ENCODE data around the gene GABPB1. TPM values are rescaled to one million over a fixed set of nuclear protein-coding genes. Genes with fewer than 3 reads are reported as not detected.

GABPB1 gene
- total RNA-seq, 2 donors from 2014 or later, result 25.9 to 32.3 TPM

- H3K4me1 Mint-ChIP-seq, result peaks cover 17% of the 10 kb centered on the region
Measured at GRCh38 chr15:50257332-50257731, 97.7 kb downstream of the GABPB1 start.

GRCh38 chr15:50256188-50257041 lies 98.6 kb downstream of the GABPB1 start:
- Mint-ChIP-seq H3K4me3 (no peak overlapping the region), H3K4me1 (peaks cover 12% of the 10 kb centered on the region), H3K27me3 (peaks cover 12% of the 10 kb centered on the region), H3K27ac (no peak overlapping the region), H3K36me3 (ENCODE audit: low read depth) (peaks cover 2% of the 10 kb centered on the region)
- ATAC-seq (no peak), DNase-seq (no peak)
- no peaks in the 10 kb centered on the region for H3K9me3 ChIP-seq (ENCODE audit: control insufficient read depth, low read length, poor library complexity, severe bottlenecking)

More at GRCh38 chr15:50257332-50257731, 97.7 kb downstream of the GABPB1 start:
- ATAC-seq, result no peak
- Mint-ChIP-seq H3K36me3 (ENCODE audit: low read depth) (peaks cover 2% of the 10 kb centered on the region), H3K27ac (no peak overlapping the region), H3K4me3 (no peak overlapping the region), H3K27me3 (peaks cover 8% of the 10 kb centered on the region)
- DNase-seq, result no peak
- no peaks in the 10 kb centered on the region for H3K9me3 ChIP-seq (ENCODE audit: control insufficient read depth, low read length, poor library complexity, severe bottlenecking)

GRCh38 chr15:50252556-50252955 lies 102.4 kb downstream of the GABPB1 start:
- Mint-ChIP-seq H3K4me1 (peaks cover 5% of the 10 kb centered on the region), H3K4me3 (no peak overlapping the region), H3K27me3 (peaks cover 24% of the 10 kb centered on the region), H3K36me3 (ENCODE audit: low read depth) (no peaks in the 10 kb centered on the region), H3K27ac (no peak overlapping the region)
- no peak for ATAC-seq
- H3K9me3 ChIP-seq (ENCODE audit: control insufficient read depth, low read length, poor library complexity, severe bottlenecking), result no peaks in the 10 kb centered on the region
- no peak for DNase-seq

- Mint-ChIP-seq H3K27me3 (peaks cover 24% of the 10 kb centered on the region), H3K4me1 (peaks cover 7% of the 10 kb centered on the region), H3K36me3 (ENCODE audit: low read depth) (no peaks in the 10 kb centered on the region), H3K4me3 (no peak overlapping the region), H3K27ac (no peak overlapping the region)
- no peaks in the 10 kb centered on the region for H3K9me3 ChIP-seq (ENCODE audit: control insufficient read depth, low read length, poor library complexity, severe bottlenecking)
- ATAC-seq, result no peak
- no peak for DNase-seq
Measured at GRCh38 chr15:50251638-50252182, 103.3 kb downstream of the GABPB1 start.

- DNase-seq (no peak), ATAC-seq (no peak)
- Mint-ChIP-seq H3K27me3 (peaks cover 21% of the 10 kb centered on the region), H3K27ac (no peak overlapping the region), H3K4me3 (no peak overlapping the region), H3K4me1 (peaks cover 7% of the 10 kb centered on the region), H3K36me3 (ENCODE audit: low read depth) (no peaks in the 10 kb centered on the region)
- H3K9me3 ChIP-seq (ENCODE audit: control insufficient read depth, low read length, poor library complexity, severe bottlenecking), result no peaks in the 10 kb centered on the region
Measured at GRCh38 chr15:50250760-50251394, 104.1 kb downstream of the GABPB1 start.

GRCh38 chr15:50249704-50250103 lies 105.3 kb downstream of the GABPB1 start:
- Mint-ChIP-seq H3K36me3 (ENCODE audit: low read depth) (no peaks in the 10 kb centered on the region), H3K4me1 (peaks cover 7% of the 10 kb centered on the region), H3K4me3 (no peak overlapping the region), H3K27me3 (peaks cover 20% of the 10 kb centered on the region), H3K27ac (no peak overlapping the region)
- ATAC-seq (no peak), DNase-seq (no peak)
- H3K9me3 ChIP-seq (ENCODE audit: control insufficient read depth, low read length, poor library complexity, severe bottlenecking), result no peaks in the 10 kb centered on the region

- Mint-ChIP-seq H3K4me1 (peaks cover 7% of the 10 kb centered on the region), H3K4me3 (no peak overlapping the region), H3K27me3 (peaks cover 20% of the 10 kb centered on the region), H3K36me3 (ENCODE audit: low read depth) (no peaks in the 10 kb centered on the region), H3K27ac (peak overlapping the region; percentile 94)
- DNase-seq (no peak), ATAC-seq (no peak)
- H3K9me3 ChIP-seq (ENCODE audit: control insufficient read depth, low read length, poor library complexity, severe bottlenecking), result no peaks in the 10 kb centered on the region
Measured at GRCh38 chr15:50248994-50249582, 105.9 kb downstream of the GABPB1 start.

GRCh38 chr15:50247819-50248655 lies 107.0 kb downstream of the GABPB1 start:
- ATAC-seq (peak; percentile 92), DNase-seq (no peak)
- no peaks in the 10 kb centered on the region for H3K9me3 ChIP-seq (ENCODE audit: control insufficient read depth, low read length, poor library complexity, severe bottlenecking)
- Mint-ChIP-seq H3K4me1 (peaks cover 7% of the 10 kb centered on the region), H3K27ac (peak overlapping the region; percentile 94), H3K27me3 (peaks cover 20% of the 10 kb centered on the region), H3K4me3 (peak overlapping the region; percentile 81), H3K36me3 (ENCODE audit: low read depth) (no peaks in the 10 kb centered on the region)

GRCh38 chr15:50246631-50247030 lies 108.4 kb downstream of the GABPB1 start:
- Mint-ChIP-seq H3K4me1 (peaks cover 7% of the 10 kb centered on the region), H3K27ac (no peak overlapping the region), H3K36me3 (ENCODE audit: low read depth) (no peaks in the 10 kb centered on the region), H3K4me3 (peak overlapping the region; percentile 3), H3K27me3 (peaks cover 14% of the 10 kb centered on the region)
- H3K9me3 ChIP-seq (ENCODE audit: control insufficient read depth, low read length, poor library complexity, severe bottlenecking), result no peaks in the 10 kb centered on the region
- DNase-seq, result no peak
- ATAC-seq, result no peak

- DNase-seq (no peak), ATAC-seq (no peak)
- no peaks in the 10 kb centered on the region for H3K9me3 ChIP-seq (ENCODE audit: control insufficient read depth, low read length, poor library complexity, severe bottlenecking)
- Mint-ChIP-seq H3K27me3 (peaks cover 3% of the 10 kb centered on the region), H3K27ac (no peak overlapping the region), H3K36me3 (ENCODE audit: low read depth) (no peaks in the 10 kb centered on the region), H3K4me1 (peaks cover 7% of the 10 kb centered on the region), H3K4me3 (no peak overlapping the region)
Measured at GRCh38 chr15:50244959-50245624, 109.9 kb downstream of the GABPB1 start.

- Mint-ChIP-seq H3K27me3 (no peaks in the 10 kb centered on the region), H3K4me1 (peaks cover 7% of the 10 kb centered on the region), H3K27ac (no peak overlapping the region), H3K36me3 (ENCODE audit: low read depth) (no peaks in the 10 kb centered on the region), H3K4me3 (no peak overlapping the region)
- ATAC-seq (no peak), DNase-seq (no peak)
- no peaks in the 10 kb centered on the region for H3K9me3 ChIP-seq (ENCODE audit: control insufficient read depth, low read length, poor library complexity, severe bottlenecking)
Measured at GRCh38 chr15:50244153-50244552, 110.8 kb downstream of the GABPB1 start.

GRCh38 chr15:50241684-50242450 lies 113.1 kb downstream of the GABPB1 start:
- H3K4me3 Mint-ChIP-seq, result no peak overlapping the region
- no peak for ATAC-seq
- H3K27me3 Mint-ChIP-seq, result no peaks in the 10 kb centered on the region
- peaks cover under 1% of the 10 kb centered on the region for H3K4me1 Mint-ChIP-seq
- no peak overlapping the region for H3K27ac Mint-ChIP-seq
- DNase-seq, result no peak
- no peaks in the 10 kb centered on the region for H3K9me3 ChIP-seq (ENCODE audit: control insufficient read depth, low read length, poor library complexity, severe bottlenecking)
- no peaks in the 10 kb centered on the region for H3K36me3 Mint-ChIP-seq (ENCODE audit: low read depth)
